ENCODE measurements around the gene MXRA8.

The MXRA8 gene

GRCh38 chr1:1351511-1352427 is 6.6 kb downstream of the MXRA8 start:
- Histone ChIP-seq H3K27ac (ENCODE audit: low read depth, low read length) (no peak overlapping the region), H3K9me2 (replicated peaks; ENCODE audit: insufficient read depth, low read length) (no peaks in the 10 kb centered on the region), H3F3A (ENCODE audit: insufficient read depth) (peaks cover 6% of the 10 kb centered on the region; the same call in 1 of the 2 replicates), H3K9ac (ENCODE audit: low read length) (no peak overlapping the region), H4K20me1 (ENCODE audit: low read depth, low read length) (no peaks in the 10 kb centered on the region), H2AFZ (ENCODE audit: low read depth, low read length, severe bottlenecking) (no peak overlapping the region), H3K9me3 (ENCODE audit: insufficient read depth, low read length) (no peaks in the 10 kb centered on the region), H3K4me2 (ENCODE audit: low read depth, low read length, poor library complexity, severe bottlenecking) (no peak overlapping the region), H3K27me3 (ENCODE audit: low read length) (no peaks in the 10 kb centered on the region), H3K4me3 (ENCODE audit: insufficient read depth, low read length, poor library complexity, severe bottlenecking) (no peak overlapping the region), H3K79me2 (ENCODE audit: insufficient read depth, low read length) (0 out of 2 replicates have a peak, but pooled peaks cover 1% of the 10 kb centered on the region), H3K36me3 (ENCODE audit: low read length) (no peaks in the 10 kb centered on the region)
- TF ChIP-seq, protein P1, sequence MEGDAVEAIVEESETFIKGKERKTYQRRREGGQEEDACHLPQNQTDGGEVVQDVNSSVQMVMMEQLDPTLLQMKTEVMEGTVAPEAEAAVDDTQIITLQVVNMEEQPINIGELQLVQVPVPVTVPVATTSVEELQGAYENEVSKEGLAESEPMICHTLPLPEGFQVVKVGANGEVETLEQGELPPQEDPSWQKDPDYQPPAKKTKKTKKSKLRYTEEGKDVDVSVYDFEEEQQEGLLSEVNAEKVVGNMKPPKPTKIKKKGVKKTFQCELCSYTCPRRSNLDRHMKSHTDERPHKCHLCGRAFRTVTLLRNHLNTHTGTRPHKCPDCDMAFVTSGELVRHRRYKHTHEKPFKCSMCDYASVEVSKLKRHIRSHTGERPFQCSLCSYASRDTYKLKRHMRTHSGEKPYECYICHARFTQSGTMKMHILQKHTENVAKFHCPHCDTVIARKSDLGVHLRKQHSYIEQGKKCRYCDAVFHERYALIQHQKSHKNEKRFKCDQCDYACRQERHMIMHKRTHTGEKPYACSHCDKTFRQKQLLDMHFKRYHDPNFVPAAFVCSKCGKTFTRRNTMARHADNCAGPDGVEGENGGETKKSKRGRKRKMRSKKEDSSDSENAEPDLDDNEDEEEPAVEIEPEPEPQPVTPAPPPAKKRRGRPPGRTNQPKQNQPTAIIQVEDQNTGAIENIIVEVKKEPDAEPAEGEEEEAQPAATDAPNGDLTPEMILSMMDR (IDR thresholded peaks at IDR 0.05; ENCODE audit: insufficient read depth, low read length, poor library complexity, severe bottlenecking), result no peak
- no peak for TF ChIP-seq EZH2phosphoT487 (conservative IDR thresholded peaks at IDR 0.05; ENCODE audit: low read length)

DNA sequence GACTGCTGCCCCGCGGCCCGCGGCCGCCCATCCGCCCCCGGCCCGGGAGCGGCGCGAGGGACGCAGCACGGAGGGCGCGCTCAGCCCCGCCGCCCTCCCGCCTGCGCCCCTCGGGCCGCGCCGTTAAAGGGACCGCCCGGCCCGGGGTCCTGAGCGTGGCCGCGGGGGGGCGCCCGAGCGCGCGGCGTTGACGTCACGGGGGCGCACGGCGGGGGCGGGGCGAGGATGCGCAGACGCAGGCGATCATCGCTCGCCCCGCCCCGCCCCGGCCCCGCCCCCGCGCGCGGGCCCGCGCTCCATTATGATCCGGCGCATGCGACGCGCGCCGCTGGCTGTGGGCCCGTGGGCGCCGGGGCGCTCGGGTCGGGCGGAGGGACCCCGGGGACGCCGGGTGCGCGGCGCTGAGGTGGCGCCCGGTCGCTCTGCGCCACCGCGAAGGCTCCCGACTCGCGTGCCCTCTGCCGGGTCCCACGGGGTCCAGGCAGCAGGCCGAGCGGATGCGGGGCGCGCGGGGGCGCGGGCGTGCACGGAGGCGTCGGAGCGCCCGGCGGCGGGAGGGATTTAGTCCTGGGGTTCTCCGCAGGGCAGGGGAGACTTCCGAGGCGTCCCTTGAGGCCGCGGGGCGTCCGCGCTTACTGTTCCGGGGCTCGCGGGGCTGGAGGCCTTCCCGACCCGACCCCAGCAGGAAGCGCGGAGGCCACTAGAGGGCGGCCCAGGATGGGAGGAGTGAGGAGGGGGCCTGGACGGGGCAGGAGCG is 8.9 kb downstream of the MXRA8 start, which contains the start of gene DVL1:
Gene DVL1 (minus strand): TSS at position 163 of the 757 bp plus-strand sequence. CDS start 353 bp downstream, outside the sequence.
- Histone ChIP-seq H3K9ac (ENCODE audit: low read length) (peak within 1 kb of the TSS; percentile 78), H3K36me3 (ENCODE audit: low read length) (no peaks in the 10 kb centered on the region), H3K4me2 (ENCODE audit: low read depth, low read length, poor library complexity, severe bottlenecking) (peak within 1 kb of the TSS; percentile 91), H3K9me3 (ENCODE audit: insufficient read depth, low read length) (no peaks in the 10 kb centered on the region), H3K4me3 (ENCODE audit: insufficient read depth, low read length, poor library complexity, severe bottlenecking) (peak within 1 kb of the TSS; percentile 88), H2AFZ (ENCODE audit: low read depth, low read length, severe bottlenecking) (no peak within 1 kb of the TSS), H3K79me2 (ENCODE audit: insufficient read depth, low read length) (peaks cover 6% of the 10 kb centered on the region; the same call in 1 of the 2 replicates), H3K27me3 (ENCODE audit: low read length) (no peaks in the 10 kb centered on the region), H4K20me1 (ENCODE audit: low read depth, low read length) (no peaks in the 10 kb centered on the region), H3K27ac (ENCODE audit: low read depth, low read length) (peak within 1 kb of the TSS; percentile 62), H3F3A (ENCODE audit: insufficient read depth) (peaks cover 6% of the 10 kb centered on the region; the same call in 1 of the 2 replicates), H3K9me2 (replicated peaks; ENCODE audit: insufficient read depth, low read length) (no peaks in the 10 kb centered on the region)
- TF ChIP-seq EZH2phosphoT487 (conservative IDR thresholded peaks at IDR 0.05; ENCODE audit: low read length), result no peak
- TF ChIP-seq, protein P1 (IDR thresholded peaks at IDR 0.05; ENCODE audit: insufficient read depth, low read length, poor library complexity, severe bottlenecking), result peak; percentile 43

- H3K79me2 ChIP-seq (ENCODE audit: insufficient read depth, low read length), result peaks cover 6% of the 10 kb centered on the region; the same call in 1 of the 2 replicates
- no peaks in the 10 kb centered on the region for H4K20me1 ChIP-seq (ENCODE audit: low read depth, low read length)
- H3K4me2 ChIP-seq (ENCODE audit: low read depth, low read length, poor library complexity, severe bottlenecking), result peak overlapping the region; percentile 91
- no peaks in the 10 kb centered on the region for H3K27me3 ChIP-seq (ENCODE audit: low read length)
- H3K27ac ChIP-seq (ENCODE audit: low read depth, low read length), result no peak overlapping the region
- no peaks in the 10 kb centered on the region for H3K9me3 ChIP-seq (ENCODE audit: insufficient read depth, low read length)
- H3K9me2 ChIP-seq (replicated peaks; ENCODE audit: insufficient read depth, low read length), result no peaks in the 10 kb centered on the region
- H3K9ac ChIP-seq (ENCODE audit: low read length), result peak overlapping the region; percentile 78
- no peaks in the 10 kb centered on the region for H3K36me3 ChIP-seq (ENCODE audit: low read length)
- peak overlapping the region; percentile 88 for H3K4me3 ChIP-seq (ENCODE audit: insufficient read depth, low read length, poor library complexity, severe bottlenecking)
- no peak for TF ChIP-seq EZH2phosphoT487 (conservative IDR thresholded peaks at IDR 0.05; ENCODE audit: low read length)
- TF ChIP-seq, protein P1 (IDR thresholded peaks at IDR 0.05; ENCODE audit: insufficient read depth, low read length, poor library complexity, severe bottlenecking), result no peak
- no peak overlapping the region for H2AFZ ChIP-seq (ENCODE audit: low read depth, low read length, severe bottlenecking)
- H3F3A ChIP-seq (ENCODE audit: insufficient read depth), result peaks cover 6% of the 10 kb centered on the region; the same call in 1 of the 2 replicates
Observed at GRCh38 chr1:1348420-1349255, 9.7 kb downstream of the MXRA8 start.
